GM18858 (cell line): ENCODE results near the gene BMP7.

Experiments
- ATAC-seq: cut with Tn5 transposase; IDR thresholded peaks from one replicate; pipeline ENCODE4 v1.9.1; 2021; ENCODE audit not compliant: unreplicated experiment

The BMP7 gene

DNA sequence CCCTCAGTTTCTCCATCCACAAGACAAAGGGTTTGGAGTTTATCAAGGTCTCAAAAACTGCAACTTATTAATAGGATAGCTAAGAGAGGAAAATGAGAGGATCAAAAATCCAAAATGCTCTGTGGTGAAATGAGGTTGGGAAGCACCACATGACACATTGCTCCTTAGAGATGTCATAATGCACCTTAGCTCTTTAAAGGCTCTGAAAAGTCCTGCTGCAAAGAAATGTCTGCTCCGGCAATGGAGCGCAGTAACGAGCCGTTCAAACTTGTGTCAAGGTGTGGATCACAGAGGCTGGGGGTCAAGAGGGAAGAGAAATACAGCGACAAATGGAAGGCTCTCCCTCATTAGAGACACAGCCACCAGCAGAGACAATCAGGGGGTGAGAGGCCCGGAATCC, 53.1 kb downstream of the BMP7 start:
- no peak for ATAC-seq

DNA sequence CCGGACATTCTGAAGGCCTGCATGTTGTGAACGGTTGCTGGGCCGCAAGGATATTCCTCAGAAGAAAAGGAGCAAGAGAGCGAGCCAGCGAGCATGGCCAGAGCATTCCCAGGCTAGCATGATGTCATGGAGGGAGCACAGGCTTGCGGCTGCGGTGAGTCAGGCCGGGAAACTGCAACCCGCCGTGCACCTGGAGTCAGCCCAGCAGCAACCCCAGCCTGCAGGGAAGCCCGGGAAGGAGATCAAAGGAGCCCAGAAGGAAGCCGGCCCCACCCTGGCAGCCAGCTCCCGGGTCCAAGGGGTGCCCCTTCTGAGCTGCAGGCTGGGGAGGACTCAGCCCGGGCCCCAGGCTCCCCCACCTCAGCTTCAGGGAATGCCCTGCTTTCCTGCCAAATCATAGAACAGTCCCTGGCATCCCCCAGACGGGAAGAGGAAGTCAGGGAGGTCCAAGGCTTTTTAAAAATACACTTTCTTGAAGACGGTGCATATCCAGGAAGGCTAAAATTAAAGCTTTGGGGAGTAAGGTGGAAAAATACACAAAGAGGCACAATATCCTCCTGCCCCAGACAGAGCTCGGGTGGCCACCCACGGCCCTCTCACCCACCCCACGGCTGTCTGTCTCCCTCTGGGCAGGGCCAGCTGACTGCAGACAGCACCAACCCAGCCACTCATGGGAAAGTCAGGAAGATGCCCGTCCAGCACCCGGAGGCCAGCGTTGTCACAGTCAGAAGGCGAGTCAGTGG, 53.7 kb downstream of the BMP7 start:
- ATAC-seq: no peak

DNA sequence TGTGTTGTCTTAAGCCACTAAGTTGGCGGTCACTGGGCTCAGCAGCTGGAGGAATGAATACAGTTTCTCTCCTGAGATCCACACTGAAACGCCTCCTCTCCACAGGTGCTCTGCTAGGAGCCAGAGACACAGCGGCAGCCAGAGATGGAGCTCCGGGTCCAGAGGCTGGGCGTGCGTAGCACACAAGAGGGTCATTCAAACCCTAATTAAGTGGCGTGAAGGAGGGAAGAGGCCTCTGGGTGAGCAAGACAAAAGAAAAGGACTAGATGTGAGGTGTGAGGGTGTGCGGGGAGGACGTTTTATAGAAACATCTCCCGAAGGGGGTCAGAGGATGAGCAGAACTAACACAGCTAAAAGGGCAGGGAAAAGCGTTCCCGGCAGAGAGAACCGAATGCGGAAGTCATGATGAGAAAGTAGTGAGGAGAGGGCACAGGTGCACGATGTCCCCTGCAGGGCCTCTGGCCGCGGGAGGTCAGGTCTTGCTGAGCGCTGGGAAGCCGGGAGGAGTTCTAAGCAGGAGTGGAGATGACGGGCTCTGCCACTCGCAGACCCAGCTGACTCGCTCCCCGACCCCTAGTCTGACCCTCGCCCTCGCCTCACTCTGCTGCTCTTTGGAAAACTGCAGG, 54.4 kb downstream of the BMP7 start:
- no peak for ATAC-seq

DNA sequence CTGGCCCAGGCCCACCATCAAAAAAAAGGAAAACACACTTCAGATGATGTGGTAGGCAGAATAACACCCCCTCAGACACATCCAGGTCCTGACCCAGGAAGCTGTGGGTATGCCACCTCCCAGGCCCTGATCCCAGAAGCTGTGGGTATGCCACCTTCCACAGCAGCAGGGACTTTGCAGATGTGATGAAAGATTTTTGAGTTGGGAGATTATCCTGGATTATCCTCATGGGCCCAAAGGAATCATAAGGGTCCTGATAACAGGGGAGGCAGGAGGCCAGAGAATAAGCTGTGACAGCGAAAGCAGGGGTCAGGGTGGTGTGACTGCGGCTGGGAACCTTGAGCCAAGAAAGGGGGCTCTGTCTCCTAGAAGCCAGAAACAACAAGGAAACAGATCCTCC, 55.0 kb downstream of the BMP7 start:
- no peak for ATAC-seq

DNA sequence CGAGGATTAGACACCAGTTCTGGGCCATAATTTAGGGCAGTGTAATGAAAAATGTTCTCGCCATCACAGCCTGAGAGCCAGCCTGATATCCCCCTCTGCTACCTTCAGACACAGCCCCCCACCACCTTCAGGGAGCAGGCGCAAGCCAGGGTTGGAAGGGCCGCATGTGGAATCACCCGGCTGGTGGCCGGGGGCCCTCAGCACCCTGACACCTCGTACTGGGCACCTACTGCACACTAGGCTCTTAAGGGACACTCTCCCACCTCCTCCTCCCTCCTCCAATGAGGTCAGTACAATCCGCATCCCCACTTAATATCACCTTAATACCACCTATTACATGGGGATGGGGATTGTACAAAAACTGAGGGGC, 55.5 kb downstream of the BMP7 start:
- no peak for ATAC-seq

DNA sequence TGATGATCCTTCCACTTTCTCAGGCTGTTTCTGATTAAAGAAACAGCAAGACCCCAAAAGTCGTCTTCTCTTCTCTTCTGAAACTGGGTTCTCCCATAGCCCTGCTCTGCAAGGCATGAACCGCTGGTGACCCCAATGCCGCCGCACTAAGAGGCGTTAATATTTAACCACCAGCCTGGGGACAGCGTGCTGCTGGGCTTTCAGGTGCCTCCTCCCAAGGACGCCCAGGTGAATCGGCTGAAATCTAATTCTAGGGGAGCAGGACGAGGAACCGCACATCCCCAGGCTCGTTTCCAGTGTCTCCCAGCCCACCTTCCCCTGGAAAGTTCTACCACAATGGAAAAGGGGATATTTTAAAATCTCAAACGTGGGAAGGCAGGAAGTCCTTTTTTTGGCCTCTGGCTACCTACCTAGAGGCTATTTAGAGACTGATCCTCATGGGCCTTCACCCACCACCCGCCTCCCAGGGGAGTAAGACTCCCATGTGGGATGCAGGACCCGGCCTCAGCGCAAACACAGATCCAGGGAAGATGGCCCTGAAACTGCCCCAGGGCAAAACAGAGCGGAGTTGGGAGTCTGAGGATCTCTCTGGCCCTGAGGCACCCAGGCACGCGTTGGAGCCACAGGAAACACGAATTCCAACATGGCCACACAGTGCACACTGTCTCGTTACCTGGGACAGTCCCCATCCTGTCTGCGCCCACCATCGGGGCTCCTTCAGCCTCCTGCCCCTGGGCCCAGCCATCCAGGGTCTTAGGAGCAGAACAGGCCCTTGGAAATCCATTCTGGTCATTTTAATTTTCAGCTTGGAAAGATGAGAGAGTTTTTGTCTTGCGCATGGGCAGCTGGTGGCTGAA, 56.2 kb downstream of the BMP7 start:
- ATAC-seq: no peak

DNA sequence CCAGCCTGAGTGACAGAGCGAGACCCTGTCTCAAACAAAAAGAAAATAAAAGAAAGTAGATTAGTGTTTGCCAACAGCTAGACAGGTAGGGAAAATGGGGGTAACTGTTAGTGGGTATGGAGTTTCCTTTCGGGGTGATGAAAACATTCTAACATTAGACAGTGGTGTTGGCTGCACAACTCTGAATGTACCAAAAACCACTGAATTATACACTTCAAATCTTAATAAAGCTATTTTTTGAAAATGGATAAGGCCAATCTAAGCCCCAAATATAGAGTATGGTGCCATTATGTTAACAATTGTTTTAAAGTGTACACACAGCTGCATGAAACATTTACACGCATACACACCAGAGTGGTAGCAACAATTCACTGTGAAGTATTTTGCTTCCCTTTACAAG, 57.0 kb downstream of the BMP7 start:
- no peak for ATAC-seq

DNA sequence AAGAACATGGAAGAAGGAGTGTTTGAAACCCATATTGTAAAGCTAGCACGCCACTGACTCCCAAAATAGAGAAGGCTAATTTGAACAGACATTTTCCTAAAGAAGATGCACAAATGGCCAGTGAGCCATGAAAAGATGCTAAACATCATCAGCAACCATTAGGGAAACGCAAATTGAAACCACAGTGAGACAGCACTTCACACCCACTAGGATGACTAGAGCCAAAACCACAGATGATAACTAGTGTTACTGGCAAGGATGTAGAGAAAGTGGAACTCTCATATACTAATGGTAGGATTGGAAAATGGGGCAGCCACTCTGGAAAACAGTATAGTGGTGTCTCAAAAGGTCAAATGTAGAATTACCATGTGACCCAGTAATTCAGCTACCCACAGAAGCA, 58.2 kb downstream of the BMP7 start:
- no peak for ATAC-seq

DNA sequence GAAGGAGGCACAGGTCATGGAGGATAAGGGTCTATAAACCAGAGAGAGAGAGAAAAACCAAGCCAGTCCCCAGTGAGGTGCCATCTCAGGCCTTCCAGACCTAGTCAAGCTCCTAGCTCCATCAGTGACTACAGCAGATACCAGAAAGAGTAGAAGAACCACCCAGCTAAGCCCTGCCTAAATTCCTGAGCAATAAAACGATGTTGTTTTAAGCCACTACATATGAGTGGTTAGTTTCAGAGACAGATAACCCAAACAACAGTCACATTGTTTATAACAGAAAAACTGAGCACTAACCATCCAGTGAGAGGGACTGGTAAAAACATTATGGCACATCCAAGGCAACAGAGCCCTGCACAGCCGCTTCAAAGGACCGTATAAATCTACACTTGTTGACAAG, 59.2 kb downstream of the BMP7 start:
- no peak for ATAC-seq

DNA sequence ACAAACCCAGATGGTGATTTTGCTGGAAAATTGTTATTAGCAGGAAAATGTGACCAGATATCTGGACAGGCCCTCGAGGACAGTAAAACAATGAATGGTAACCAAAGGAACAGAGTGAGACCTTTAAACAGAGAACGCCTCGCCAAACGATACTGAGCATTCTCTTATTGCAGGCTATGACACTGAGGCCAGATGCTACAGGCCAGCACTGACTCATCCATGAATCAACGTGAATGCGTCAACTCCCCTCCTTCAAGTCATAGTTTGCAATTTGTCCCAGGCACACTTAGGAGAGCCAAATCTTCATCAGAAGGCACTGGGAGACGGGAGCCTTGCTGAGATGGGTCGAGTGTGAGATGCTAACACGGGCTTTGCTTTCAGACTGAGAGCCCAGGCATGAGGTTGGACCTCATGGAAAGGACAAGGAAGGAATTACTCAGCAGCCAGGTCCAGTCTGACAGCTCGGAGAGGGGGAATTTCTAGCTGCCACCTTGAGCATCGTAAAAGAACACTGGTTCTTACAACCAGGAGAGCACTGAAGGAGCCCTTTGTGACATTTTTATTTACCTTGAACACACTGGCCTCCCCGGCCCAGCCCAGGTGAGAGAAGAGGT, 60.7 kb downstream of the BMP7 start:
- no peak for ATAC-seq

DNA sequence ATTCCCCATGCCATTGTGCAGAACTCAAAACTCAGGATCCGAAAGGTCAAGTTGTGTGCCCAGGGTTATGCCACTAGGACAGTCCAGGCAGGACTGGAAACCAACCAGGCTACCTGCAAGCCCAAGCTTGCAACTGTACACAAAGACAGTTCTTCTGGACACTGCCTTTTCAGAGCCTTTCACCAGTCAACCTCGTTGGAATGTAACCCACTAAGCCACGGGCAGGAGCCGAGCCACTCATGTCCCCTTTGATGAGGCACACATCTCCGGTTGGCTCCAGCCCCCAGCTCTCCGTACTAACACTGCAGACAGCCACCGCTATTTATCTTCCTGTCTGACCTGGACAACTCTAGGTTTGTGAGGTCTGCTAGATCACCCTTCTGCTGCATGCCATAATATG, 62.5 kb downstream of the BMP7 start:
- ATAC-seq: no peak

DNA sequence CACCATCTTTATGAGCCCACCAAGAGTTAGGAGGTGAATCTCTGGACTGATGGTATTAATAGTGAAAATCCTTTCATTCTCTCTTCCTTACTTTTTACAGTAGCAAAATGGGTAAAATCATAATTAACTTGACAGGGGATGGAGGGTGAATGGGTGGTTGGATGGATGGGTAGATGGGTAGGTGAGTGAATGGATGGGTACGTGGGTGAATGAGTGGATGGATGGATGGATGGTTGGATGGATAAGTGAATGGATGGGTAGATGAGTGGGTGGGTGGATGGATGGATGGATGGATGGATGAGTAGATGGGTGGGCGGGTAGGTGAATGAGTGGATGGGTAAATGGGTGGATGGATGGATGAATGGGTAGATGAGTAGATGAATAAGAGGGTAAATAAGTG, 63.2 kb downstream of the BMP7 start:
- no peak for ATAC-seq

DNA sequence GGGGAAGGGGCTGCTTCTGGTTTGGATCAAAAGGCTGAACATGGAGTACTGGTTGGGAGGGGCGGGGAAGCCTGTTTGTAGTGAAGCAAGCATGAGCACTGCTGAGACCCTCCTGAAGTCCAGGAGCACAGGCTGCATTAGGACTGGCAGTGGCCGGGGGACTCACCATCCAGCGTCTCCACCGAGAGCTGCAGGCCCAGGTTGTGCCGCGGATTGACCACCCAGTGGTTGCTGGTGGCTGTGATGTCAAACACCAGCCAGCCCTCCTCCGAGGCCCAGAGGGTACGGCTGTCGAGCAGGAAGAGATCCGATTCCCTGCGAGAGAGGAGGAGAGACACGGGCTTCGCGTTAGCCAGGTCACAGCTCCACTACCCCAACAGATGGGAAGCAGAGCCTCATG, 64.1 kb downstream of the BMP7 start:
- no peak for ATAC-seq

DNA sequence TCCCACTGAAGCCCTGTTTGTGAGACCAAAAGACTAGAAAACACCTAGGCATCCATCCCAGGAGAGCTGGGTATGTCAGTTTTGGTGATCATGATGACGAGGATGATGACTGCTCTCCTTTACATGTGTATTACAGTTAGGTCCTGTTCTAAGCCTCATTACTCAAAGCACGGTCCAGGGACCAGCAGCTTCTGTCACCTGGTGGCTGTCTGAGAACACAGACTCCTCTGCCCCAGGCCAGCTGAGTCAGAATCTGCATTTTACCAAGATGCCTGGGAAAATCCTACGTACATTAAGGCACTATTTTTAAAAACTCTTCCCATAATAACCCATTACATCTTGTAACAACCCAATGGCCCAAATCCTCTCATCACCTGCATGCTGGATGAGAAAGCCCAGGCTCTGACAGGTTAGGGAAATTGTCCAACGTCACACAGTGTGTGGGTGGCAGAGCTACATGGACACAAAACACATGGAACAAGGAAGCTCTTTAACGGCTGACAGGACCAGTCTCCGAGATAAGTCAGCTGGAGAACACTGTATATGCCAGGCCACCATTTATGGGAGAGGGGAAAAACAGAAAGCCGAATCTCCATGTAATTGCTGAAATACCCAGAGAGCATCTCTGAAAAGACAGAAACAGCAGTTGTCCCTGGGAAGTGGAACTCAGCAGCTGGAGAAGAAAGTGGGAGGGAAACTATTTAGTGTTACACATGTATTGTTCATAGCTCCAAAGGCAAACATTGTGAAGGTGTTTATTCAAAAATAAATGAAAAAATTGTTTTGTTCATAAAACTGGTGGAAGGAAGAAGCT, 65.4 kb downstream of the BMP7 start:
- no peak for ATAC-seq

DNA sequence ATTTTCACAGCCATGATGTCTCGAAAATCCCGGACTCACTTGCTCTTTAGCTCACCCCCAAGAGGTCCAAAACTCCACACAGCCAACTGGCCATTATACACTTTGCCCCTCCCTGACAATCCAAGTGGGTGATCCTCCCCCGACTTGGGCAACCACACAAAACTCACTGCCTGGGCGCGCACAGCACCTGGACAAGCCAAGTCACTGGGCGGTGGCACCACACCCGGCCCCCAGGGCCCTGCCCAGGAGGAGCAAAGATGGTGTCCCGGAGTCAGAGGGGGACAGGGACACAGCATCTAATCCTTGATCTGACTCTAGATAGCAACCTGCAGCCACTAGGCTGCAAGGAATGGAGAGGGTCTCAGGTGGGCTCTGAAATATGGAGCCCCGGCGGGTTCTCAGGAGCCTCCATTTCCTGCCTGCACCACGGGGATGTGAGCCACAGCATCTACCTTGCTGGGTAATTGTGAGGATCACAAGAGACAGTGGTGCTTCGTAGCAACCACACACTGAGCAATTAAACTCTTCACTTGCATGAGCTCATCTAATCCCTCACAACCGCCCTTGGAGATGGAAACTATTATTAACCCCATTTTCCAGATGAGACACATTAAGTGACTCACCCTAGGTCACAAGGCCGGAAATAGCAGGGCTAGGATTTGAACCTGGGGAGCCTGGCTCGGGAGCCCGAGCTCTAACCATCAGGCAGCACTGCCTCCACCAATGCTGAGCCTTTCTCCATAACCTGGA, 66.6 kb downstream of the BMP7 start:
- no peak for ATAC-seq

DNA sequence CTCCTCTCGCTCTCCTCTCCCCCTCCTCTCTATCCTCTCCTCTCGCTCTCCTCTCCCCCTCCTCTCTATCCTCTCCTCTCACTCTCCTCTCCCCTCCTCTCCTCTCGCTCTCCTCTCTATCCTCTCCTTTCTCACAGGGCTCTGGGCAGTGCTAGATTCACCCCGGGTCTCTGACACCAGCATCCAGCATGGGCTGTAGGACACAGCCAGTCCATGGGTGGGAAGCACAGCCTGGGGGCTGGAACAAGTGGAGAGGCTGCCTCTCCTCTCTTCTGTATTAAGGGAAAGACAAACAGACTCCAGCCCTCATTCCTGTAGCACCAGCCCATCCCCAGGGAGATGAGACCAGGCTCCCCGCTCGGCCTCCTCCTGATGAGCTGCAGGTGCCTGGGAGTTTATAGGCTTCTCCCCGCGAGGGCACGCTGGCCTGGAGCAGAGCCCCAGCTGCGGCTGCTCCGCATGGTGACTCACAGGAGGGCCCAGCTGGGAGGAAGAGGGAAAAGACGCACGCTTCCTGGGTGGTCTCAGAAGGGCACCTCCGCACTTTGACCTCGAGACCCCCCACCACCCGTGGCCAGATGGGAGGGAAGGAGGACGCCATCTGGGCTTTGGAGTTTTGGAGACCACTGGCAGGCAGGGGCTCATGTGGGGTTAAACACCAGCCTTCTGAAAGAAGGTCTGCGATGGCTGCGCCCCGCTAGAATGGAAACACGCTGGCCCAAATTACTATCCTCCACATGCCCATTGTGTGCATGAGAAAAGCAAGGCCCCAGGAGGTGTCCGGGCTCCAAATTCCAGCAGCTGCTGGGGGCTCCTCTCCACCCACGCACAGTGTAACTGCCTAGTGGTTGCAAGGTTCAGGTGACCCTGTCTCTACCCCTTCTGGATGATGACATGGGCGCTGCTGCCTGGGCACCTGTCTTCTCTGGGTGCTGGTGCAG, 68.0 kb downstream of the BMP7 start:
- no peak for ATAC-seq

DNA sequence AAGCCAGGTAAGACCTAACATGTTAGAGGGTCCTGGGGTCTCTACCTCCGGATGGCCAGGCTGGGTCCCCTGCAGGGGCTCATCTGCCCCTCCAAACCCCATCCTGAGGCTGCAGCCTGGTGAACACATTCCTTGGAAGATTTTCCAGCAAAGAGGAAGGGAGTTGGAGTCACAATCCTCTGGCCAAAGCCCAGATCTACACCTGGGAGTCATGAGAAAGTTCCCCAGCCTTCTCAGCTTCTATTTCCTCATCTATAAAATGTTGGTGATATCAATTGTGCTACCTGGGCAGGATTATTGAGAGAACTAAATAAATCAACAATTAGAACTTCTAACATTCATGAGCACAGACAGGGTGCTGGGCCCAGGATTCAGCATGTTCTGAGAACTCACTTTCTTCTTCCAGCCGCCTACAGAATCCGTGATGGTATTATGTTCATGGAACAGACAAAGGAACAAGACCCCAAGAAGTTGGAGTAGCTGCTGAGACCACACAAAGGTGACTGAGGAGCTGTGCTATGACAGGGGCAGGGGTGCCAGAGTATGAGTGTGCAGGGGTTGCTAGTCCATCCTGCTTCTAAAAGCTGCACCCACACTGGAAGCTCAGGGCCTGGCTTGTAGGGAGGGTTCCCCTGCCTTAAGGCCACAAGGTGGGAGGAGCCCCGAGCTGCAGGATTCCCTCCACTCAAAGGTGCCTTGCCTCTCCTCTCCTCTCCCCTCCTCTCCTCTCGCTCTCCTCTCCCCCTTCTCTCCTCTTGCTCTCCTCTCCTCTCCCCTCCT, 68.9 kb downstream of the BMP7 start:
- no peak for ATAC-seq

DNA sequence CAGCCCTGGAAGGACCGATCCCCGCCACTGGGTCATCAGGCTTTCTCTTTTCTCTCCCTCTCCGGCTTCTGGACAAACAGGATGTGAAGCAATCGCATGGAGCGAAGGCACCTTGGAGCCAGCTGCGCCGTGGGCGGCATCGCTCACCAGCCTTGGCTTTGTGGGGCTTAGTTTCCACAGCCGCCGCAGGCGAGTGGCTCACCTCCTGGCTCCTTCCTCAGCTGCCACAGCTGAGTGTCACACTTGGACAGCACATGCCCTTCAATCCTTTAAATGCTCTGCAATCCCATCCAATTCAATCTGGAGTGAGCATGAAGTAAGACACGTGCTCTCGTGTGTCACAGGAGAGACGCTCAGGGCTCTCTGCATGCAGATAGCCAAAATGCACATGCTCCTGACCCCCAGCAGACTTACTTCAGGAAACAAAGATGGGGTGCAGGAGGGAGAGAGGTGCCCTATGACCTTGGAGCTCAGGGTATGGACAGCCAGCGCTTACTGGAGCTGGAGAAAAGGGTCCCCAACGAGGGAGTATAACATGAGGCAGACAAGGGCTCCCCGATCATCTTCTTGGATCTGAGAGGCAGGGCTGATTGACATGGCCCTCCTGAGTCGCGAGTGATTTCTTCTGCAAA, 70.9 kb downstream of the BMP7 start:
- no peak for ATAC-seq
